GM10266 (cell line): ENCODE results near the gene PTTG1IP.

ENCODE experiments used
- DNase-seq: peaks from one replicate; pipeline ENCODE4 v3.0.0; 2012; ENCODE audit errors: extremely low spot score
- CTCF ChIP-seq: IDR thresholded peaks from 2 replicates; pipeline ENCODE4 v1.5.1; 2012; ENCODE audit warnings: mild to moderate bottlenecking, low read depth; ENCODE audit not compliant: control insufficient read depth, insufficient read depth; ENCODE audit errors: missing control alignments

The PTTG1IP gene

GRCh38 chr21:44902268-44903049, 29.0 kb upstream of the PTTG1IP start:
- no peak for DNase-seq
- no peak for TF ChIP-seq CTCF

GRCh38 chr21:44901391-44902074, 28.0 kb upstream of the PTTG1IP start:
- no peak for DNase-seq

GRCh38 chr21:44900559-44901251, 27.2 kb upstream of the PTTG1IP start:
- no peak for TF ChIP-seq CTCF
- no peak for DNase-seq

More at GRCh38 chr21:44901391-44902074, 28.0 kb upstream of the PTTG1IP start:
- TF ChIP-seq CTCF, result no peak

GRCh38 chr21:44899768-44900558, 26.5 kb upstream of the PTTG1IP start:
- no peak for TF ChIP-seq CTCF
- DNase-seq, result no peak

- no peak for TF ChIP-seq CTCF
- no peak for DNase-seq
Measured at GRCh38 chr21:44898851-44899767, 25.6 kb upstream of the PTTG1IP start.

- DNase-seq, result no peak
- TF ChIP-seq CTCF, result no peak
Measured at GRCh38 chr21:44898011-44898488, 24.6 kb upstream of the PTTG1IP start.
